HG03039 (cell line): ENCODE measurements around the gene SBF1.

Experiments
- ATAC-seq: cut with Tn5 transposase; IDR thresholded peaks from one replicate; pipeline ENCODE4 v1.9.1; 2021; ENCODE audit warnings: mild to moderate bottlenecking, moderate library complexity; ENCODE audit not compliant: unreplicated experiment

SBF1 gene

DNA sequence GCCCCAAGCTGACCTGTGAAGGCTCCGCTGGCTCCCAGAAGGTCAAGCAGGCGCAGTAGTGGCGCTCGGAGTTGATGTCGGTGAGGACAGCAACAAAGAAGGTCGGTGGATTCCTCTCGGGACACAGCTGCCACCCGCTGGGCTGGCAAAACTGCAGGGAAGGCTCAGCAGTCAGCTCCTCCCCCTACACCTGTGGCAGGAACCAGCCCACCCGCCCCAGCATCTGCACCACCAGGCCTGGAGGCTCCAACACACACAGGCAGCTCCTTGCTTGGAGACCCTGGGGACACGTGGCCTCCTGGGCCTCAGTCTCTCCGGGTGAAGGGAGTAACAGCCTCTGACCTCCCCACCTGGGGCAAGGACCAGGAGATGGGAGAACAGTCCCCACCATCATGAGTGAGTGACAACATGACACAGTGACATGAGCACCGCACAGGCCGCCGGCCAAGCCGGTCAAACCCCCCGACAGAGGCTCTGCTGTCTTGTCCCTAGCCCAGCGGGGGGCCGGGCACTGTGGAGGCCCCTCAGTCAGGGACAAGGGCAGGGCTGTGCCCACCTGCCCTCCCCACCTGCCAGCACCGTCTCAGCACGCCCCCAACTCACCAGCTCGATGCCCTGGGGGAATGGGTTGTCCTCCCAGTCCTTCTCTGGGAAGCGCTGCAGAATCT, 6.9 kb downstream of the SBF1 start:
- ATAC-seq = no peak

DNA sequence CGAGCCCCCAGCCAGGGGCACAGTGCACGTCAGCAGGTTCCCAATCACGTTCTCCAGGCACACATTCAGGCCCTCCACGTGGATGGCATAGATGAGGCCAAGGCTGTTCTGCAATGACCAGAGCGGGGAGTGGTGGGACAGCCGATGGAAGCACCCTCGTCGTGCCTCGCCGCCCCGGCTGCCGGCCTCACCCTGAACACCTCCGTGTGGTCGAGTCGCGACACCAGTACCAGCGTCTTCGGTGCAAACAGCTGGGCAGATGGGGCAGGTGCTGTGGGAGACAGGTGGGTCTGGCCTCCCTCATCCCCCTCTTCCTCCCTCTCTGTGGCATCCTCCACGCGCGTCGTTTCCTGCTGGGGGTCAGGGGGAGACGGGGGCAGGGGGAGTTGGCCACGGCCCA, 7.5 kb downstream of the SBF1 start:
- ATAC-seq = no peak

DNA sequence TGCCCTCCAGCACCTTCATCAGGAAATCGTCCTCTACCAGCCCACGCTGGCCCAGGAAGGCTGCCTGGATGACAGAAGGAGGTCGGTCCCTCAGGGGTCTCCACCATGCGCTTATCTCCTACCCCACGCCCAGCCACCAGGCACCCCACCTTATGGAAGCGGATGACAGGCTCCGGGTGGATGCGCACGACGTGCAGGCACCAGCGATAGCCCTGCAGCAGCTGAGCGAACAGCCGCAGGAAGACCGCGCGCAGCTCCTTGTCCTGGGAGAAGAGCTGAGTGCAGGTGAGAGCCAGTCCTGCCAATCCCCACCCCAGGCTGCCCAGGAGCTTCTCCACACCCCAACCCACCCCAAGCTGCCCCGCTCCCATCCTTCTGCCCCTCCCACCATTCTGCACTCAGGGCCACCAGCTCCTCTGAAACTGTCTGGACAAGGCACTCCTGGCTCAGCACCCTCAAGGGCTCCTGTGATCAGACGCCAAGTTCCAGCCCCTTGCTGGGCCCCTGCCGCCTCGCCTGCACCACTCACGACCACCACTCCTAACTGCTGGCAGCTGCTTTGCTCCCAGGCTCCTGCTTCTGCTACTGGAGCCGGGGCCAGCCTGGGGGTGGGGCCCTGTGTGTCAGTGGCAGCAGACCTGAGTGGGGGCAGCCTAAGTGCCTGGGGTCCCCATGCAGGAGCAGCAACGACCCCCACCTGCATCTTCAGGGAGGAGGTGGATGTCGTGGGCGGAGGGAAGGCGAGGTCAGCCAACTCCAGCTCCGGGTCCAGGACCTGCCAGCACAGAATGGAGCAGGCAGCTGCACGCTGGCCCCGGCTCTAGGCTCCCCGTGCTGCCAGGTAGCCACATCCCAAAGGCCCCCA, 9.5 kb downstream of the SBF1 start:
- no peak for ATAC-seq

DNA sequence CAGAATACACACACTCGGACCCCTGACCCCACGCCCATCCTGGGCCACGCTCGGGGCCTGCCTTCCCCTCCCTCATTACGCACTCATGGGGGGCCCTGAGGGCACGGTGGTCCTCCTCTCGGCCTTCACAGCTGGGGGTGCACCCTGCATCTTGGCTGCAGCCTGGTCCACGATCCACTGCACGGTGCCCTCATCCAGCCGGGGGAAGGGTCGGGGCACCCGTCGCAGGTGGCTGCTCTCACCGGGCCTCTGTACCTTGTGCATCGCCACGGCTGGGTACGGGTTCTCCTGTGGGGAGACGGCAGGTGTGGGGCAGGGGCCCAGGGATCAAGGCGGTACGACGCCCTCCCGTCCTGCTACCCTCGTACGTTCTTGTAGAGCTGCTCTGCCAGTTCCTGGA, 10.4 kb downstream of the SBF1 start:
- no peak for ATAC-seq

DNA sequence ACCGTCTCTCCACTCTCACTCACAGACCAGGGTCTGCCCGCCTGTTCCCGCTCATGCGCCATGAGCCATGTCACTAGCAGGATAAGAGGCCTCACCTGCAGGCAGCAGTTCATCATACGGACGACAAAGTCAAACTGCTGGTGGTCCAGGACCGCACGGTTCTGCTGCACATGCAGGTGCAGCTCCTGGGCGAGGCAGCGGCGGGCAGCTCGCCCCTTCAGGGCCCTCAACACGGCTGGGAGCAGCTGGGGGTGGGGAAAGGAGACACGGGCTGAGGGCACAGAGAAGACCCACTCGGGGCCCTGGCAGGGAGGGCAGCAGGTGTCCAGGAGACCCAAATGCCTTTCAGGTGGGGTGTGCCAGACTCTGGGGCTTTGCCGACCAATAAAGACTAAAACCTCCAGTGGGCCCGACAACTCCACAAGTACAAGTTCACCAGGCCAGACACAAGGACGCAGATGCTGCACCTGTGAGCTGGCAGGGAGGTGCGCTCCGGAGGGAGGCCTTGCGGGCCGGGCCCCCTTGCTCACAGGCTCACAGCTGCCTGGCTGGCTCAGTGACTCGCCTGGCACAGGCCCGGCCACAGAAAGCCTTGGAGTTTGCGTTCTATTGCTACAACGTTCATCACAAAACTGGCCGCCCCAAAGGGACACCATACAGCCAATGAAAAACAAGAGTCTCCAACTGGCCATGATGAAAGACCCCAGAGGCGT, 11.5 kb downstream of the SBF1 start:
- no peak for ATAC-seq

DNA sequence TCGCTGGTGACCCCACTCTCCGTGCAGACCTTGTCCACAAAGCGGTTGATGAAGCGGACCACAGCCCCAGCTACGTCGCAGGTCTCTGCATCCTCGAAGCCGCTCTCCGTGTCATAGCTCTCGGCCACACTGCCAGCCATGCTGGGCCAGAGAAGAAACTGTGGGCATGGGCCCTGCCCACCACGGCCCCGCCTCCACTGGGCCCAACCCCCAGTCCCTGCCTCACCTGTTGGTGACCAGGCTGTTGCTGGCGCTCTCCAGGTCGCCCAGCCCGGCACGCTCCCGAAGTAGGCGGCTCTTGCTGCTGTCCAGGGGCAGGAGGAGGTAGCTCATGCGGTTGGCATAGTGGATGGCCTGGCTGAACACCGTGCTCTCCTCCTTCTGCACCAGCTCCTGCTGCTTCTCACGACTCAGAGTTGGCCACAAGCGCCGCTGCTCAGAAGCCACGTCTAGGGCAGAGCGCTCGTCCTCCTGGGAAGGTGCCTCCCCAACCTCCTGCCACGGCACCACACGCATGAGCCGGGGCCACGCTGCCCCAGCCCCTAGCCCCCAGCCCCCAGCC, 12.8 kb downstream of the SBF1 start:
- no peak for ATAC-seq

DNA sequence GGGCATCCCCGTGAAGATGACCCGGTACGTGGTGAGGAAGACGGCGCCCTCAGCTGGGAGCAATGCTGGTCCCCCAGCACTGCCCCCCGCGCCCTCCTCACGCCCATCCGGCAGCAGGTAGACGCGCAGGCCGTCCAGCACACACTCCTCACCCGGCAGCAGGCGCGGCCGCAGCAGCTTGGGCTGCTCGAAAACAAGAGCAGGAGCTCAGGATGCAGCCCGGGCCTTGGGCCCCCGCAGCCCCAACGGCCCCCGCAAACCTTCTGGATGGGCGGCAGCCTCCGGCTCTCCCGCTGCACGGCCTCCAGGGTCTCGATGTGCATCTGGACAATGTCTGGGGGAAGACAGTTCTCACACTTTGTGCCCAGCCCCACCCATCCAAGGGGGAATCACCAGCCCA, 13.3 kb downstream of the SBF1 start:
- ATAC-seq = no peak

DNA sequence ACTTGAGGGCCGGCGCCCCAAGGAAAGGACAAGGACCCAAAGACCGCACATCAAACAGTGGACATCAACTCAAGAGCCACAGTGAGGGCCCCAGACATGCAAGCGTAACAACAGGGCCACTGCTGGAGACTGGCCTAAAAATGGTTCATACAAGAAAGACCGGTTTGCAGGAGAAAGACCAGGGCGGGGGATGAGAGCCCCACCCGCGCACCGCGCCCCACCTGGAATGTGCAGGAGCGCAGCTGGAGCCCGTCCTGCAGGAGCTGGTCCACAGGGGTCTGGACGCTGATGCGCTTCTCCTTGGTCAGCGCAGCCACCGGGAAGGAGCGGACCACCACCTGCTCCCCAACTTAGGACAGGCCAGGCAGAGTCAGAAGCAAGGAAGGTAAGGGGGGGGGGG, 13.9 kb downstream of the SBF1 start:
- ATAC-seq = no peak

DNA sequence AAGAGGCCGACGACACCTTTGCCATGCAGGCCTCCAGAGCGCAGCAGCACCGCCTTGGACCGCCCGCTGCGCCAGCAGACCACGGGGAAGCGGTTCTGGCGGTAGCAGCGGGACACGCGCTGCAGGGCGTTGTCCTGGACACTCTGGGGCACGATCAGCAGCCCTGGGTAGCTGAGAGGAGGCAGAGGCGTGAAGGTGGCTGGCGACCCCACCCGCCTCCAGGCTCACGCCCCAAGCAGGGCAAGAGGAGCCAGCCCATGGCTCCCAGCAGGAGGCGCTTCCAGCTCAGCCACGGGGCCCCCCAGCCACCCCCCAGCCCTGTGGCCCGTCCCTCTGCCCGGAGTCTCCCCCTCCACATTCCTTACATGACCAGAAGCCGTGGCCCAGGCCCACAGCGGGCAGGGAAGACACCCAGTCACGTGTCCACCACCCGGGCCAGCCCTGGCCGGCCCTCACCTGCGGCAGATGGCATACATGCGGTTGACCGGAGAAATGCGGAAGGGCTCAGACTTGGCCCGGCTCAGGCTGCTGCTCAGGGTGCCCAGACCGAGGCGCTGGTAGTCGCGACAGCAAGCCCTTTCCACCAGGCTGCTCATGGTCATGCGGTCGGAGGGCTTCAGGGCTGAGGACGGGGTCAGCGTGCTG, 15.2 kb downstream of the SBF1 start:
- ATAC-seq = no peak

DNA sequence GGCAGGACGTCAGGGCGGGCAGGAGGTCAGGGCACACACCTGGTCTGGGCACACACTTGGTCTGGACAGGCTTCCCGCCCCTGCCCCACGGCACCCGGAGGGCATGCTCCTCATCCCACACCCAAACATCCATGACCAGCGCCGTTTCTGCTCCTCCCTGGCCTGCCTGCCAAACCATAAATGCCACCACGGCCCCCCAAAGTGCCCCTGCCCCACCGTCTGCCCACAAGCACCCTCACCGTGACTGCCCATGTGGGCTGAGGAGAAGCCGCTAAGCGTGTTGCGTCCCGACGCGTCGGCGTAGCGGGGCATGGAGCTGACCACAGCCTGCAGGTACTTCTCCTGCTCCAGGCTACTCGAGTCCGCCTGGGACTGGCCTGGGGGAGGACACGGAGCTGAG, 15.8 kb downstream of the SBF1 start:
- ATAC-seq = no peak

DNA sequence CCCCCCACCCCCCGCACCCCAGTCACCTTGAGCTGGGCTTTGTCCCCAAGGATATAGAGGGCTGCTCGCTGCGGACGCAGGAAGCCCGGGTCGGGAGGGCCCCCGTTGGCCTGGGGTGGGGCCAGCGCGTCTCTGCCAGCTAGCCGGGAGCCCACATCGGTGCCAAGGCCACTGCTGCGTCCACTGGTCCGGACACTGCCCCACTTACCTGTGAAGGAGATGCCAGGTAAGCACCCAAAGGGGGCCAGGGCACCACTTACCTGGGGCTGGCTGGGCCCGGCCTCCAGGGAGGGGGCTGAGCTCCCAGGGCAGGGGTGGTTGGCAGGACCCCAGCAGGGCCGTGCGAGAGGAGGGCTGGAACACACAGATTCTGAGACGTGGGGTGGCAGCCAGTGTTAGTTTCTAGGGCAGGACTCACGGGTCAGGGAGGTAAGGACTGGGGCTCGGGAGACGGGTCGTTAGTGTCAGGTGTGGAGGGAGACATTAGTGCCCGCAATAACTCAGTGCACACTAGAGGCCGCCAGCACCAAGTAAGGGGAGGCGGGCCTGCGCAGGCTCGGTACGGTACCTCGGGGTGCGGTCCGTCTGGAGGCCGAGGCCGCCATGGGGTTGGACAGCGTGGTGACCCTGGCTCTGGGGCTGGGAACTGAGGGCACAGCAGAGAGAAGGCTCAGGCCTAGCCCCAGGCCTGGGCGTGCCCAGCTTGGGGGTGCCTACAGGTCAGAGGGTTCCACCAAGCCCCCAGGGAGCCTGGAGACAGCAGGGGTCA, 18.2 kb downstream of the SBF1 start:
- no peak for ATAC-seq

DNA sequence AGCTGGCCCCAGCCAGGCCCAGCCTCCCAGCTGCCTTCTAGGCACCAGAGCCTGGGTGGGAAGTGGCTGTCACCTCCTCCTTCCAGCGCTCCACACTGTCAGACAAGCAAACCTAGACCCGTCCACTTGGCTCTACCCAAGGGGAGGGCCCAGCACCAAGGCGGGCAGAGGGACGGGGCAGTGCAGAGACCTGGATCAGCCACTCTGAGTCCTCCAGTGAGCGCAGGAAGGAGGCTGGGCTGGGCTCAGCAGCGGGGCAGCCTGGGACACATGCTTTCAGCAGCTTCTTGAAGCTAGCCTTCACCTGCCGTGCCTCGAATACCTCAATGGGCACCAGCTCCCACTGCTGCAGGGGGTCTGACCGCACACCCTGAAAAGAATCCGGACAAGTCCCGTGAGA, 18.8 kb downstream of the SBF1 start:
- ATAC-seq = no peak

DNA sequence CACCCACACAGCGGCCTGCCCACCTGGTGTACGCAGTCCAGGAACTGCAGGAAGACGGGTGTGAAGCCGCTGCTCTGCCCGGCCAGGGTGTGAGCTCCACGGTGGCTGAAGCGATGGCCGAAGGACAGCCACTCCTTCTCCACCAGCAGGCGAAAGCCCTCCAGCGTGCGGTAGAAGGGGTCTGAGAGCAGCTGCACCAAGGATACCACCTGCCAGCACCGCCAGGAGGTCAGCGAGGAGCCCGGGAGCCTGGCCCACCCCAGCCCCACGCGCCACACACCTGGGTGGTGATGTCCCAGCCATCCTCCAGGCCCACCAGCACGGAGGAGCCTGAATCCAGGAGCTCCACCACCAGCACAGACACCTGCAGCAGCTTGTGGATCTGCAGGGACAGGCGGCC, 19.6 kb downstream of the SBF1 start:
- ATAC-seq = no peak

DNA sequence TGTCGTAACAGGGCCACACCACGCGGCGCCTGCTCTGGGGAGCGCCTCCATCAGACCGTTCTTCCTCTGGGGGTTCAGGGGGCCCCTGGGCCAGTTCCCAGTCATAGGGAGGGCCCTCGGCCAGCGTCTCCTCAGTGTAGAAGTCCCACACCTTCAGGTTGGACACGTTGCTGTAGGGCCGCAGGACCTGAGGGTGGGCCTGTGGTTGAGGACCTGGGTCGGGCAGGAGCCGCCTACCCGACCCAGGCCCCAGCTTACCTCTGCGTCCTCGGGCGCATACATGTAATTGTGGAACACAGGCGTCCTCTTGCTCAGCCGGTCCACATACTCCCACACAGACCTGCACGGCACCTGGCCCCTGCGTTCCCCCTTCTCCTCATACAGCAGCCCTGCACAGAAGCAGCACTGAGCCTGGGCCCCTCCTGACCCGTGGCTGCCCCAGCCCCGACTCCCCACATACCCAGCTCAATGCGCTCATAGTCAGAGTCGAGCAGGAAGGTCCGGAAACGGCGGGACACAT, 20.2 kb downstream of the SBF1 start:
- ATAC-seq = no peak

DNA sequence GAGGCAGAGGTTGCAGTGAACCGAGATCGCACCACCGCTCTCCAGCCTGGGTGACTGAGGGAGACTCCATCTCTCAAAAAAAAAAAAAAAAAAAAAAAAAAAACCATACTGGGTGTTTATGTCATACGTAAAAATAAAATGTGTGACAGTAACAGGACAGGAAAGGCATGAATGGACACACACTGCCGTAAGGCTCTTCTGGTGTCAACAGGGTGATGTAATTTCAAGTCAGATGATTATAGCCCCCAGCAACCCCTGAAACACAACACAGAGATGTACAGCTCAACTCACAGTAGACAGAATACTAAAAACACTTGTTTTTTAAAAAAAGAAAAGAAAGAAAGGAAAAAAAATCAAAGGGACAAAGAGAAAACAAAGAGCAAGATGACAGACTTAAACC, 22.2 kb downstream of the SBF1 start:
- no peak for ATAC-seq

DNA sequence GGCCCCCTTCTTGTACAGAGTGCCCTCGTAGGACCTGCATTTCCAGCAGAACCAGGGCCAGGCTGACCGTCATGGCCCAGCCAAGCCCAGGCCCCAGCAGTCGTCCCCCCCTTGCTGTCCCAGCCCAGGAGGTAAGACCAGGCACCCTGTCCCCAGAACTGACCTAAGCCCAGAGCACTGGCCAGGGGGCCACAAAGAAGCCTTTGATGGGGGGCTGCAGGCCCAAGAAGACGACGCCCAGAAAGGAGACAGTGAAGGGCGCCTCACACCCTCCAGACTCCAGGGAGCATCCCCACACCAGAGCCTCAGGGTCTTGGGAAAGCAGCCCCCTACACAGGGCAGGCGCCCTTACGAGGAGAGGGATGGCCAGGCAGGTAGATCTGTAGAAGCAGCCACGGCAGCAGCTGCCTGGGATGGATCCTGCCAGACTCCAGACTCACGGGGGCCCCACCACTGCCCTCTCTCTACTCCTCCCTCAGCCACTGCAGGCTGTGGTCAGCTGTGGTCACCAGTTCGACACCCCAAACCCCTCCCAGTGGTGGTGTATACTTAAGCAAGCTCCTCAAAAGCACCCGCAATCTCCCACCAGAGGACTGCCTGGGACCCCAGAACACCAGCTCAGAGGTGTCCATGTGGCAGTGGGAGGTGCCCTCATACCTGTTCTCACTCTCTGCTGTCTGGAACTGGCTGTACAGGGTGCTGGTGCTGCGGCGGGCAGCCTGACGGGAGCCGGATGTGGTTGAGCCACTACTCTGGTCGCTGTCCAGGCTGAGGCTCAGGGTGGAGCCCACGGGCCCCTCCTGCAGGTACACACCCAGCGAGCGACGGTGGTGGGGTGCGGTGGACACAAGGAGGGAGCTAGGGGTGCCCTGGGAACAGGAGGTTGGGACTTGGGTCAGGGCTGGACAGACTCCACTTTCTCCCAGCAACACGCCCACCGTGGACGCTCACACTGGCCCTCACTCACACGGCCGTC, 27.0 kb downstream of the SBF1 start:
- no peak for ATAC-seq

DNA sequence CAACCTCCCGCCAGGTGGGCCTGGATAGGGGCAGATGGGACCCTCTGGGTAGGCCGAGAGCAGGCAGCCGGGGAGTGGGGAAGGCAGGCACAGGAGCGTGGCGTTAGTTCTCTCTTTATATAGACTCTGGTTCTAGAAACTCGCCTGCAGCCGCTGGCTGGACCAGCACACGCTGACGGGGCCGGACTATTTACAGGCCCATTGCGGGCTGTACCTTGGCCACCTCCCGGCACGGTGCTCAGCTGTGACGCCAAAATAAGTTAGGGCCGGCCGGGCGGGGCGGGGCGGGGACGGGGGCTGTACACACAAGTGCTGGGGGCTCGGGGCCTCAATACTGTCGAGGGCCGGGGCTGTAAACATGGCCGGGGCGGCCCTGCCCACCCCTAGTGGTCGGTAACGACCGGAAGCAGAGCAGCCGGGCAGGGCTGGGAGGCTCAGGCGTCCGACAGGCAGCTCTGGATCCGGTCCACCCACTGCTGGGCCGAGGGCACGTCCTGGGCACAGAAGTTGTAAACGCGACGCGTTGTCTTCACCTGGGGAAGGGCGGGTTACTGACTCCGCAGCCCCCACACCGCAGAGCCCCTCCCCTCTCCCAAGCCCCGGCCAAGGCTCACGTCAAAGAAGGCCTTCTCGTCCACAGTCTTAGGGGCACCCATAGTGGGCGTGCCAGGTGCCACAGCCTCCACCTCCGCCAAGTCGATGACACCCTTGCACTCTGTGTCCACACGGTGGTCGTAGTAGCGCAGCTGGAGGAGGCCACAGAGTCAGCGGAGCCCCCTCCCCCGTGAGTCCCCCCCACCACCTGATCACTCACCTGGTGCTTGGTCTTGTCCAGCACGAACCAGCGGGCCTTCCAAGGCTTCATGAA, 27.9 kb downstream of the SBF1 start:
- ATAC-seq = no peak
